ENCODE data around the gene ARVCF.

- TF ChIP-seq CTCF (IDR thresholded peaks at IDR 0.05; ENCODE audit: low read depth, low read length, poor library complexity, severe bottlenecking) (no peak), EZH2phosphoT487 (IDR thresholded peaks at IDR 0.05; ENCODE audit: borderline replicate concordance, low read length) (no peak)
These were observed 37.4 kb upstream of the ARVCF start for GRCh38 chr22:20054034-20054427.
